ENCODE results near the gene CACHD1. TPM values are rescaled to one million over a fixed set of nuclear protein-coding genes. Genes with fewer than 3 reads are reported as not detected.

CACHD1 gene
- total and polyA plus RNA-seq, 12 donors = 0.87 to 4.2 (median 2.4) TPM

GRCh38 chr1:64539289-64539688, 69.4 kb downstream of the CACHD1 start:
- intact Hi-C loops (cut with DNase I) = loop anchor here in 1 of 10 donors (2.0 kb wide), 1 partner anchor 26 kb away; no protein-coding TSS in a partner anchor
- ATAC-seq (peak in 2 of 8 donors; percentile 3 to 18), DNase-seq (no peak)
- peaks cover 0 to 3% (median 0%) of the 10 kb centered on the region in 11 donors for H3K9me3 ChIP-seq
- peaks cover 7 to 78% (median 34%) of the 10 kb centered on the region in 9 donors for H3K4me1 ChIP-seq
- no peak for TF ChIP-seq CTCF (IDR thresholded peaks at IDR 0.05)
- no peaks in the 10 kb centered on the region for H3K36me3 ChIP-seq
- no peaks in the 10 kb centered on the region for H3K27me3 ChIP-seq
- peak overlapping the region in 9 of 10 donors; percentile 35 to 75 (median 67) for H3K27ac ChIP-seq
- peak overlapping the region in 2 of 10 donors; percentile 25 to 45 for H3K4me3 ChIP-seq
- 47 to 49% methylated on average over 3 of the region's 3 CpGs for WGBS, 2 donors

- DNase-seq (peak; percentile 58 to 85), ATAC-seq (peak in 6 of 8 donors; percentile 54 to 75 (median 62))
- Histone ChIP-seq H3K27me3 (no peaks in the 10 kb centered on the region), H3K36me3 (no peaks in the 10 kb centered on the region), H3K27ac (peak overlapping the region in 9 of 10 donors; percentile 35 to 75 (median 67)), H3K9me3 (no peaks in the 10 kb centered on the region), H3K4me3 (peak overlapping the region in 8 of 10 donors; percentile 11 to 45 (median 30)), H3K4me1 (peaks cover 7 to 81% (median 34%) of the 10 kb centered on the region in 9 donors)
- 52% methylated on average over 2 of the region's 2 CpGs for WGBS, 2 donors
- intact Hi-C loops (cut with DNase I) = loop anchor here in 5 of 10 donors (2.0 to 10.0 kb wide), 5 partner anchors 27 to 95 kb away; partner anchors contain the start of gene CACHD1 (in 4 of the 5)
- TF ChIP-seq CTCF (IDR thresholded peaks at IDR 0.05) = no peak
These were observed 69.9 kb downstream of the CACHD1 start for GRCh38 chr1:64539781-64540218.

- Histone ChIP-seq H3K9me3 (no peaks in the 10 kb centered on the region), H3K27me3 (no peaks in the 10 kb centered on the region), H3K27ac (peak overlapping the region in 9 of 10 donors; percentile 35 to 75 (median 67)), H3K4me3 (peak overlapping the region in 8 of 10 donors; percentile 11 to 45 (median 30)), H3K36me3 (no peaks in the 10 kb centered on the region), H3K4me1 (peaks cover 7 to 80% (median 34%) of the 10 kb centered on the region in 9 donors)
- intact Hi-C loops (cut with DNase I) = loop anchor here in 5 of 10 donors (5.0 to 10.0 kb wide), 4 partner anchors 63 to 94 kb away; partner anchors contain the start of gene CACHD1 (in 4 of the 5)
- ATAC-seq (peak in 7 of 8 donors; percentile 26 to 71 (median 59)), DNase-seq (peak in 1 of 2 donors; percentile 9)
- 45 to 56% methylated on average over 6 of the region's 6 CpGs for WGBS, 2 donors
- no peak for TF ChIP-seq CTCF (IDR thresholded peaks at IDR 0.05)
These were observed 70.4 kb downstream of the CACHD1 start for GRCh38 chr1:64540265-64540791.

GRCh38 chr1:64542118-64542517, 72.2 kb downstream of the CACHD1 start:
- TF ChIP-seq CTCF (IDR thresholded peaks at IDR 0.05) = no peak
- intact Hi-C loops (cut with DNase I) = loop anchor here in 5 of 10 donors (5.0 to 10.0 kb wide), 4 partner anchors 65 to 93 kb away; partner anchors contain the start of gene CACHD1 (in 4 of the 5)
- Histone ChIP-seq H3K9me3 (no peaks in the 10 kb centered on the region), H3K27ac (peak overlapping the region in 5 of 10 donors; percentile 56 to 75 (median 70)), H3K27me3 (no peaks in the 10 kb centered on the region), H3K4me3 (no peak overlapping the region), H3K4me1 (peaks cover 7 to 71% (median 37%) of the 10 kb centered on the region in 9 donors), H3K36me3 (no peaks in the 10 kb centered on the region)
- WGBS, 2 donors = 55 to 57% methylated on average over 4 of the region's 4 CpGs
- ATAC-seq (peak in 4 of 8 donors; percentile 26 to 56 (median 28)), DNase-seq (no peak)
